COLO668 (cell line): ENCODE measurements around the gene MYH15.
"Not testable (repeated sequence)": the region's sequence is repeated elsewhere in the genome, so short reads cannot be mapped to it uniquely, and the experiment has no call there.

Source experiments
- DNase-seq: peaks from one replicate; lab custom pipeline; 2025; ENCODE audit not compliant: unreplicated experiment; lab: John Stamatoyannopoulos, UW

Gene MYH15

GRCh38 chr3:108391917-108392593 is 118.3 kb downstream of the MYH15 start:
- DNase-seq = no peak

GRCh38 chr3:108389372-108389771 is 121.0 kb downstream of the MYH15 start:
- no peak for DNase-seq

- no peak for DNase-seq
Observed at GRCh38 chr3:108388136-108389132, 122.0 kb downstream of the MYH15 start.

- DNase-seq = no peak
Observed at GRCh38 chr3:108387063-108387462, 123.3 kb downstream of the MYH15 start.

GRCh38 chr3:108383306-108383705 is 127.1 kb downstream of the MYH15 start:
- no peak for DNase-seq

GRCh38 chr3:108381529-108382140 is 128.8 kb downstream of the MYH15 start:
- DNase-seq = no peak

- peak; percentile 2 for DNase-seq
Observed at GRCh38 chr3:108380128-108380795, 130.1 kb downstream of the MYH15 start.

- not testable (repeated sequence) for DNase-seq
Observed at GRCh38 chr3:108378952-108379342, 131.4 kb downstream of the MYH15 start.

- DNase-seq = no peak
Observed at GRCh38 chr3:108378153-108378951, 132.0 kb downstream of the MYH15 start.

- no peak for DNase-seq
Observed at GRCh38 chr3:108377384-108377783, 133.0 kb downstream of the MYH15 start.

- DNase-seq = no peak
Observed at GRCh38 chr3:108376026-108376425, 134.4 kb downstream of the MYH15 start.

- no peak for DNase-seq
Observed at GRCh38 chr3:108359011-108359410, 151.4 kb downstream of the MYH15 start.

GRCh38 chr3:108357042-108357441 is 153.4 kb downstream of the MYH15 start:
- DNase-seq = no peak

- DNase-seq = no peak
Observed at GRCh38 chr3:108354562-108354961, 155.8 kb downstream of the MYH15 start.

- no peak for DNase-seq
Observed at GRCh38 chr3:108352176-108352575, 158.2 kb downstream of the MYH15 start.

- no peak for DNase-seq
Observed at GRCh38 chr3:108346301-108347227, 163.8 kb downstream of the MYH15 start.

GRCh38 chr3:108345492-108346205 is 164.7 kb downstream of the MYH15 start:
- no peak for DNase-seq

GRCh38 chr3:108343491-108343890 is 166.9 kb downstream of the MYH15 start:
- DNase-seq = no peak
